Caco-2 (cell line): ENCODE data around the gene DIO1. TPM values are rescaled to one million over a fixed set of nuclear protein-coding genes. Genes with fewer than 3 reads are reported as not detected.

Source experiments
- BruUV-seq: library from RNA; stranded (reverse); fragments of 400-500 nt; replicated peaks from 2 replicates; lab custom pipeline; 2021; lab: Mats Ljungman, UMichigan
- CTCF ChIA-PET: fragments of 300-600 bp; sonication (Branson Sonifier 250); formaldehyde crosslinking; loops from one replicate; lab custom pipeline; 2022; ENCODE audit warnings: antibody characterized with exemption; lab: Charles Lee
- POLR2A ChIA-PET: fragments of 300-600 bp; sonication (Branson Sonifier 250); formaldehyde crosslinking; loops from one replicate; lab custom pipeline; 2022; ENCODE audit warnings: antibody characterized with exemption; lab: Charles Lee
- DNase-seq, 2 experiments: peaks; one replicate each; pipeline versions ENCODE4 v3.0.0 to v3.0.0-alpha.2; 2020 to 2022
- H3K27me3 ChIP-seq: replicated peaks from 2 replicates; pipeline ENCODE4 v1.6.0; 2011; ENCODE audit warnings: low read length; ENCODE audit not compliant: control insufficient read depth, insufficient read depth
- H3K36me3 ChIP-seq: 2 replicates; pipeline ENCODE4 v1.5.1; 2011; ENCODE audit warnings: low read length; ENCODE audit not compliant: control insufficient read depth, insufficient read depth
- H3K4me1 ChIP-seq: fragments of 250-450 bp; sonication (Bioruptor Pico); 2 replicates; pipeline ENCODE4 v1.5.1; 2020; ENCODE audit warnings: mild to moderate bottlenecking
- H3K4me3 ChIP-seq: 2 replicates; pipeline ENCODE4 v1.5.1; 2011; ENCODE audit warnings: low read depth, mild to moderate bottlenecking, control low read depth, low read length
- H3K9me3 ChIP-seq: fragments of 250-450 bp; sonication (Bioruptor Pico); 2 replicates; pipeline ENCODE4 v1.5.1; 2020; ENCODE audit warnings: mild to moderate bottlenecking, moderate library complexity
- H3K27ac Mint-ChIP-seq: one replicate; pipeline ENCODE4 v1.8.0; 2022; ENCODE audit warnings: mixed read lengths; ENCODE audit not compliant: unreplicated experiment
- H3K27me3 Mint-ChIP-seq: one replicate; pipeline ENCODE4 v1.8.0; 2022; ENCODE audit warnings: mixed read lengths; ENCODE audit not compliant: insufficient read depth, unreplicated experiment
- H3K36me3 Mint-ChIP-seq: one replicate; pipeline ENCODE4 v1.8.0; 2022; ENCODE audit warnings: mild to moderate bottlenecking, mixed read lengths; ENCODE audit not compliant: insufficient read depth, unreplicated experiment
- H3K4me1 Mint-ChIP-seq: one replicate; pipeline ENCODE4 v1.8.0; 2022; ENCODE audit warnings: low read depth, mixed read lengths; ENCODE audit not compliant: unreplicated experiment
- H3K4me3 Mint-ChIP-seq: one replicate; pipeline ENCODE4 v1.8.0; 2022; ENCODE audit warnings: mild to moderate bottlenecking, moderate library complexity, mixed read lengths; ENCODE audit not compliant: unreplicated experiment
- H3K9me3 Mint-ChIP-seq: one replicate; pipeline ENCODE4 v1.8.0; 2022; ENCODE audit warnings: mixed read lengths; ENCODE audit not compliant: unreplicated experiment
- CTCF ChIP-seq, 2 experiments: fragments of 200-600 bp in 1 of 2; IDR thresholded peaks; 1 replicate in 1 of 2; 2 replicates in 1 of 2; pipeline versions ENCODE4 v1.5.1 to v1.8.0; 2011 to 2022; ENCODE audit warnings: antibody characterized with exemption in 1 of 2, control low read depth in 1 of 2, inconsistent platforms in 1 of 2, low read depth in 1 of 2, low read length in 1 of 2, mild to moderate bottlenecking in 1 of 2, moderate library complexity in 1 of 2; ENCODE audit not compliant: insufficient read depth in 1 of 2, severe bottlenecking in 1 of 2, unreplicated experiment in 1 of 2
- intact Hi-C: fragments of 100-400 bp; cut with micrococcal nuclease; formaldehyde crosslinking; loops from one replicate; pipeline ENCODE4 v1.10.0; 2022; ENCODE audit not compliant: unreplicated experiment
- total RNA-seq: library from RNA; stranded (reverse); gene quantifications from 2 replicates; pipeline ENCODE4 v1.2.3, GENCODE V29; 2022

Gene DIO1
- total RNA-seq, 1 experiment from 2014 or later: 7.1 TPM

GRCh38 chr1:53945183-53945432 lies 51.1 kb downstream of the DIO1 start:
- Mint-ChIP-seq H3K36me3 (peaks cover 15% of the 10 kb centered on the region), H3K9me3 (no peaks in the 10 kb centered on the region), H3K4me3 (peak overlapping the region; percentile 94), H3K27ac (peak overlapping the region; percentile 89), H3K4me1 (peaks cover 27% of the 10 kb centered on the region), H3K27me3 (no peaks in the 10 kb centered on the region)
- H3K4me1 ChIP-seq: peaks cover 27% of the 10 kb centered on the region
- no peak for TF ChIP-seq CTCF (IDR thresholded peaks at IDR 0.05; ENCODE audit: insufficient read depth in 1 of 2, low read depth in 1 of 2, low read length in 1 of 2, severe bottlenecking in 1 of 2, unreplicated experiment in 1 of 2)
- POLR2A ChIA-PET: interaction anchor here (0.6 to 1.7 kb wide), 5 partner anchors 11 to 1541 kb away, joined by 3 to 10 read pairs (median 8); partner anchors contain the start of genes DIO1, ORC1, PRPF38A and TCEANC2
- CTCF ChIA-PET: interaction anchor here (0.9 to 1.9 kb wide), 10 partner anchors 14 to 107 kb away, joined by 3 to 16 read pairs (median 6); partner anchors contain the start of gene NDC1
- H3K4me3 ChIP-seq: peak overlapping the region; percentile 91
- no peaks in the 10 kb centered on the region for H3K27me3 ChIP-seq
- H3K36me3 ChIP-seq: no peaks in the 10 kb centered on the region
- BruUV-seq: no TSS peak
- H3K9me3 ChIP-seq: no peaks in the 10 kb centered on the region
- DNase-seq: no peak
- intact Hi-C loops: no loop called here

GRCh38 chr1:53945433-53946251 lies 51.7 kb downstream of the DIO1 start, which contains the start of gene IFT25:
Gene IFT25, minus strand, starts transcription at chr1:53945699. Its CDS starts 5,617 bp downstream, at chr1:53940082.
- no peaks in the 10 kb centered on the region for H3K27me3 Mint-ChIP-seq
- H3K4me1 Mint-ChIP-seq: peaks cover 30% of the 10 kb centered on the region
- DNase-seq: peak; percentile 93 to 95
- Histone ChIP-seq H3K9me3 (no peaks in the 10 kb centered on the region), H3K27me3 (no peaks in the 10 kb centered on the region), H3K4me1 (peaks cover 27% of the 10 kb centered on the region), H3K36me3 (no peaks in the 10 kb centered on the region), H3K4me3 (peak within 1 kb of the TSS; percentile 91)
- ChIA-PET POLR2A (interaction anchor here (0.5 to 1.7 kb wide), 13 partner anchors 11 to 1541 kb away, joined by 3 to 13 read pairs (median 4); partner anchors contain the start of genes DIO1, ORC1, PRPF38A and TCEANC2), CTCF (interaction anchor here (0.6 to 1.9 kb wide), 16 partner anchors 11 to 856 kb away, joined by 3 to 16 read pairs (median 4); partner anchors contain the start of genes NDC1, TTC22 and YIPF1)
- no TSS peak for BruUV-seq
- H3K36me3 Mint-ChIP-seq: peaks cover 15% of the 10 kb centered on the region
- intact Hi-C loops: no loop called here
- no peak for TF ChIP-seq CTCF (IDR thresholded peaks at IDR 0.05; ENCODE audit: insufficient read depth in 1 of 2, low read depth in 1 of 2, low read length in 1 of 2, severe bottlenecking in 1 of 2, unreplicated experiment in 1 of 2)
- H3K9me3 Mint-ChIP-seq: no peaks in the 10 kb centered on the region
- peak within 1 kb of the TSS; percentile 89 for H3K27ac Mint-ChIP-seq
- peak within 1 kb of the TSS; percentile 94 for H3K4me3 Mint-ChIP-seq
